ENCODE measurements around the gene CEP68.

CEP68 gene

DNA sequence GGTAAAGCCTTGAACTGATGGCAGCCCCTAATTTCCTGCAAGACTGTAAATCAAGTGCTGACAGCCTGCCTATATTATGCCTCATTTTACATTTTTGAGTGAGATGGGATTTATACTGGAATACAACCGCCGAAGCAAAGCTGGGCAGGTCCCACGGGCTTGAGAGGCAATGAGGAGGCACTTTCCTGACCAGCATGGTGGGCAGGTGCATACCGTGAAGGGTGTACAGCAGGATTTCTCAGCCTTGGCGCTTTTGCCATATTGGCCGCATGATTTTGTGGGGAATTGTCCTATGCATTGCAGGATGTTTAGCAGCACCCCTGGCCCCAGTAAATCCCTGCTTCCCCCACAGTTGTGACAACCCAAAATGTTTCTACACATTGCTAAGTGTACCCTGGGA lies 22.8 kb downstream of the CEP68 start:
- Histone ChIP-seq H3K4me1 (ENCODE audit: control insufficient read depth in 2 of 2, insufficient read depth in 2 of 2, low read length in 2 of 2) (peaks cover 13 to 15% of the 10 kb centered on the region in 2 donors), H3K36me3 (ENCODE audit: control insufficient read depth in 2 of 2, insufficient read depth in 2 of 2, low read length in 2 of 2) (peaks cover 41 to 52% of the 10 kb centered on the region in 2 donors), H3K9me3 (ENCODE audit: control insufficient read depth in 2 of 2, low read length in 2 of 2) (no peaks in the 10 kb centered on the region), H3K27me3 (ENCODE audit: control insufficient read depth in 2 of 2, insufficient read depth in 2 of 2, low read length in 2 of 2) (no peaks in the 10 kb centered on the region), H3K9ac (ENCODE audit: low read depth in 1 of 2, low read length in 2 of 2) (no peak overlapping the region), H3K27ac (ENCODE audit: low read depth in 2 of 2, low read length in 2 of 2) (no peak overlapping the region), H3K4me3 (ENCODE audit: low read length in 2 of 2) (no peak overlapping the region)

DNA sequence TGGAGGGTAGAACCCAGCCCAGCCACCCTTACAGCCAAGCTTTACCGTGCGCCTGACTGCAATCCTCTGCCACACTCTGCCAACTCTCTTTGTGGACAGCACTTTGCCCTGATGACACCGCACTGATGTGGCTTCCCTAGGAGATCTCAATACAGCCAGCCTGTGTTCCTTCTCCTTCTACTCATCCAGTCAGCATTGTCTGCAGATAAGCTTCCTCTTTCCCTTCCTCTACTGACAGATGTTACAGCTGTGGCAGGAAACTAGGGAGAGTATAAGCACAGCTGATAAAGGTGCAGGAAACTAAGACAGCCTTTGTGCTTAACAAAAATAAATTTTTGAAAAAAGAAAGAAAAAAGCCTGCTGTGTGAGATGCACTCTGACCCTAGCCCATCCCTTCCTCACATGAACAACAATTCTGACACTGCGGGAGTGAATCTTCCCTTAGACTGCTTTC lies 25.0 kb downstream of the CEP68 start:
- H3K9me3 ChIP-seq (ENCODE audit: control insufficient read depth in 2 of 2, low read length in 2 of 2) = no peaks in the 10 kb centered on the region
- no peak overlapping the region for H3K9ac ChIP-seq (ENCODE audit: low read depth in 1 of 2, low read length in 2 of 2)
- no peak overlapping the region for H3K27ac ChIP-seq (ENCODE audit: low read depth in 2 of 2, low read length in 2 of 2)
- H3K4me3 ChIP-seq (ENCODE audit: low read length in 2 of 2) = no peak overlapping the region
- H3K27me3 ChIP-seq (ENCODE audit: control insufficient read depth in 2 of 2, insufficient read depth in 2 of 2, low read length in 2 of 2) = no peaks in the 10 kb centered on the region
- H3K4me1 ChIP-seq (ENCODE audit: control insufficient read depth in 2 of 2, insufficient read depth in 2 of 2, low read length in 2 of 2) = peaks cover 5 to 8% of the 10 kb centered on the region in 2 donors
- peaks cover 55 to 68% of the 10 kb centered on the region in 2 donors for H3K36me3 ChIP-seq (ENCODE audit: control insufficient read depth in 2 of 2, insufficient read depth in 2 of 2, low read length in 2 of 2)

DNA sequence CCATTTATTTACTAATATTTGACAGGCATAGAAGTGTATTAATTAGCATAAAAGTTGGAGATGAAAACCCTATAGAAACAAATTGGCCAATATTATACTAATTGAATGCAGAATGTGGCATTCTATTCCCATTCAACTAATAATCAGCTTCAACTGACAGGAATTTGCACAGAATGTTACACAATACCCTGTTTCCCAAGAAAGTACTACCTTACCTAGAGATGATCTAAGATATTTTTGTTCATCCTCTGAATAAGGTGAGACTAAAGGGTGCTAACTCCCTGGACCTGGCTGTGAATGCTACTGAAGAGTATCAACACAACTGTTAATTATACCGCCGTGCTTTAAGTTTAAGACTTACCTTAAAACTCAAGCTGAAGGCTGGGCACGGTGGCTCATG lies 28.9 kb downstream of the CEP68 start:
- Histone ChIP-seq H3K4me1 (ENCODE audit: control insufficient read depth in 2 of 2, insufficient read depth in 2 of 2, low read length in 2 of 2) (no peaks in the 10 kb centered on the region), H3K9me3 (ENCODE audit: control insufficient read depth in 2 of 2, low read length in 2 of 2) (no peaks in the 10 kb centered on the region)

DNA sequence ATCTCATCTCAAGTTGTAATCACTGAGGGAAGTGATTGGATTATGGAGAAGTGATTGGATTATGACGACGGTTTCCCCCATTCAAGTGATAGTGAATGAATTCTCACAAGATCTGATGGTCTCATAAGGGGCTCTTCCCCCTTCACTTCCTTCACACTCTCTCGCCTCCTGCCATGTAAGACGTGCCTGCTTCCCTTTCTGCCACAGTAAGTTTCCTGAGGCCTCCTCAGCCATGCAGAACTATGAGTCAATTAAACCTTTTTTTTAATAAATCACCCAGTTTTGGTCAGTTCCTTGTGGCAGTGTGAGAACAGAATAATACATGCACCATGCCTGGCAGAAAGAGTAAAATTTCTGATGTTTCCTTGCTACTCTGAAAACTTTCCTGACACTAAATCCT lies 36.6 kb downstream of the CEP68 start:
- H3K27me3 ChIP-seq (ENCODE audit: control insufficient read depth in 2 of 2, insufficient read depth in 2 of 2, low read length in 2 of 2) = no peaks in the 10 kb centered on the region
- H3K9me3 ChIP-seq (ENCODE audit: control insufficient read depth in 2 of 2, low read length in 2 of 2) = no peaks in the 10 kb centered on the region
- H3K27ac ChIP-seq (ENCODE audit: low read depth in 2 of 2, low read length in 2 of 2) = no peak overlapping the region
- H3K9ac ChIP-seq (ENCODE audit: low read depth in 1 of 2, low read length in 2 of 2) = no peak overlapping the region
- H3K4me1 ChIP-seq (ENCODE audit: control insufficient read depth in 2 of 2, insufficient read depth in 2 of 2, low read length in 2 of 2) = peaks cover 0 to 12% of the 10 kb centered on the region in 2 donors
- no peak overlapping the region for H3K4me3 ChIP-seq (ENCODE audit: low read length in 2 of 2)
- peaks cover 39 to 50% of the 10 kb centered on the region in 2 donors for H3K36me3 ChIP-seq (ENCODE audit: control insufficient read depth in 2 of 2, insufficient read depth in 2 of 2, low read length in 2 of 2)

More for the DNA sequence above, 28.9 kb downstream of the CEP68 start:
- Histone ChIP-seq H3K27ac (ENCODE audit: low read depth in 2 of 2, low read length in 2 of 2) (no peak overlapping the region), H3K9ac (ENCODE audit: low read depth in 1 of 2, low read length in 2 of 2) (no peak overlapping the region), H3K4me3 (ENCODE audit: low read length in 2 of 2) (no peak overlapping the region), H3K36me3 (ENCODE audit: control insufficient read depth in 2 of 2, insufficient read depth in 2 of 2, low read length in 2 of 2) (peaks cover 67 to 70% of the 10 kb centered on the region in 2 donors), H3K27me3 (ENCODE audit: control insufficient read depth in 2 of 2, insufficient read depth in 2 of 2, low read length in 2 of 2) (no peaks in the 10 kb centered on the region)

DNA sequence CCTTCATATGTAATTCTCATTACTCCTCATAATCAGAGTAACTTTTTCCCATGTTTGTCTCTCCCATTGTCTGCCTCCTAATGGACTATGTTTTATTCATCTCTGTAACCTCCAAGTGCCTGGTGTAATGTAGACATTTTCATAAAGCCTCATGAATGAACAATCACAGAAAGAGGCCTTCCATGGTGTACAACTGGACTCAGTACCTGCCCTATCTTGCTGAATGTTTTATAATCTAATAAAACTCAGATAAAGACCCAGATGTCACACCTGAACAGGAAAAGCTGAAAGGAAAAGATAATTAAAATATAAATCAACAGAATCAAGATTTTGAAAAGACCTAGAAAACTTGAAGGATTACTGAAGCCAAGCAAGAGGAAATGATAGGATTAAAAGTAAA lies 37.0 kb downstream of the CEP68 start:
- Histone ChIP-seq H3K9me3 (ENCODE audit: control insufficient read depth in 2 of 2, low read length in 2 of 2) (no peaks in the 10 kb centered on the region), H3K27me3 (ENCODE audit: control insufficient read depth in 2 of 2, insufficient read depth in 2 of 2, low read length in 2 of 2) (no peaks in the 10 kb centered on the region), H3K4me1 (ENCODE audit: control insufficient read depth in 2 of 2, insufficient read depth in 2 of 2, low read length in 2 of 2) (peaks cover 0 to 12% of the 10 kb centered on the region in 2 donors), H3K36me3 (ENCODE audit: control insufficient read depth in 2 of 2, insufficient read depth in 2 of 2, low read length in 2 of 2) (peaks cover 35 to 49% of the 10 kb centered on the region in 2 donors), H3K27ac (ENCODE audit: low read depth in 2 of 2, low read length in 2 of 2) (no peak overlapping the region), H3K9ac (ENCODE audit: low read depth in 1 of 2, low read length in 2 of 2) (no peak overlapping the region), H3K4me3 (ENCODE audit: low read length in 2 of 2) (no peak overlapping the region)

DNA sequence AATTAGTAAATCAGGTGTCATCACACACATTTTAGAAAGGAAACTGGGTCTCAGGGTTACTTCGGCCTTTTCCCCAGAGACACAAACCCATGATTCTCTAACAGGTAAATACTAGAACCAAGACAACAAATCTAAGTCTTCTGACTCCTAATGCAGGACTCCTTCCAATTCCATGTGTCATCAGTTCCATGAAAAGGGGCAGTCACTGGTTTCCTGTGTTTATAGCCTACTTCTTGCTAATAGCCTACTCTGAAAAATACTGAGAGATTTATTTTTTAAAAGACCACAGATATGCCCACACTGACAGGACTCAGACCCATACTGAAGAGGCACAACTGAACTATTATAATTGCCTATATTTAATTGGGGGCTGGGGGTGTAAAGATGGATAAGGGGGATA lies 40.7 kb downstream of the CEP68 start:
- Histone ChIP-seq H3K27ac (ENCODE audit: low read depth in 2 of 2, low read length in 2 of 2) (no peak overlapping the region), H3K4me1 (ENCODE audit: control insufficient read depth in 2 of 2, insufficient read depth in 2 of 2, low read length in 2 of 2) (peaks cover 0 to 12% of the 10 kb centered on the region in 2 donors), H3K9me3 (ENCODE audit: control insufficient read depth in 2 of 2, low read length in 2 of 2) (no peaks in the 10 kb centered on the region), H3K36me3 (ENCODE audit: control insufficient read depth in 2 of 2, insufficient read depth in 2 of 2, low read length in 2 of 2) (peaks cover 27 to 33% of the 10 kb centered on the region in 2 donors), H3K9ac (ENCODE audit: low read depth in 1 of 2, low read length in 2 of 2) (no peak overlapping the region), H3K27me3 (ENCODE audit: control insufficient read depth in 2 of 2, insufficient read depth in 2 of 2, low read length in 2 of 2) (no peaks in the 10 kb centered on the region), H3K4me3 (ENCODE audit: low read length in 2 of 2) (no peak overlapping the region)

DNA sequence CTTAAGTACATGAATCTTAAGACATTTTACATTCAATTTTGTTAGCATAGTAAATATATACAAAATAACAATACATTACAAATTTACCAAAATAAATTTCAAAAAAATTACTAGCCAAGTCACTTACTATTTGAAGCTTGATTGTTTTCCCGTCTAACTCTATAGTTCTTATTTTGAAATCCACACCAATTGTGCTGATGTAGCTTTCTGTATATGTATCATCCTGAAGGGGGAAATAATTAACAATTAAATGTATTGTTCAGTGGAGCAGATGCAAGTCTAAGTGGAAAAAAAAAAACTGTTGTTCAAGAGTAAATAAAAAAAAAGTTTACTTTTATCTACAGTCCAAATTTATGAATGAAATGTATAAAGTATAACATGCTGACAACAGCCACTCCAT lies 41.6 kb downstream of the CEP68 start:
- Histone ChIP-seq H3K4me1 (ENCODE audit: control insufficient read depth in 2 of 2, insufficient read depth in 2 of 2, low read length in 2 of 2) (peaks cover 0 to 8% of the 10 kb centered on the region in 2 donors), H3K9me3 (ENCODE audit: control insufficient read depth in 2 of 2, low read length in 2 of 2) (no peaks in the 10 kb centered on the region), H3K27ac (ENCODE audit: low read depth in 2 of 2, low read length in 2 of 2) (no peak overlapping the region), H3K4me3 (ENCODE audit: low read length in 2 of 2) (no peak overlapping the region), H3K36me3 (ENCODE audit: control insufficient read depth in 2 of 2, insufficient read depth in 2 of 2, low read length in 2 of 2) (peaks cover 29 to 33% of the 10 kb centered on the region in 2 donors), H3K27me3 (ENCODE audit: control insufficient read depth in 2 of 2, insufficient read depth in 2 of 2, low read length in 2 of 2) (no peaks in the 10 kb centered on the region), H3K9ac (ENCODE audit: low read depth in 1 of 2, low read length in 2 of 2) (no peak overlapping the region)

DNA sequence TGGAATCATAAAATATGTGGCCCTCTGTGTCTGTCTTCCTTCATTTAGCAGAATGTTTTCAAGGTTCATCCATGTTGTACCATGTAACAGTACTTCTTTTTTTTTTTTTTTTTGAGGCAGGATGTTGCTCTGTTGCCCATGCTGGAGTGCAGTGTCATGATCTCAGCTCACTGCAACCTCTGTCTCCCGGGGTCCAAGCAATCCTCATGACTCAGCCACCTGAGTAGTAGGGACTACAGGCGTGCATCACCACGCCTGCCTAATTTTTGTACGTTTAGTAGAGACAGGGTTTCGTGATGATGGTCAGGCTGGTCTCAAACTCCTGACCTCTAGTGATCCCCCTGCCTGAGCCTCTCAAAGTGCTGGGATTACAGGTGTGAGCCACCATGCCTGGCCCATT lies 42.5 kb downstream of the CEP68 start:
- peaks cover 32 to 40% of the 10 kb centered on the region in 2 donors for H3K36me3 ChIP-seq (ENCODE audit: control insufficient read depth in 2 of 2, insufficient read depth in 2 of 2, low read length in 2 of 2)
- no peak overlapping the region for H3K4me3 ChIP-seq (ENCODE audit: low read length in 2 of 2)
- no peaks in the 10 kb centered on the region for H3K27me3 ChIP-seq (ENCODE audit: control insufficient read depth in 2 of 2, insufficient read depth in 2 of 2, low read length in 2 of 2)
- H3K4me1 ChIP-seq (ENCODE audit: control insufficient read depth in 2 of 2, insufficient read depth in 2 of 2, low read length in 2 of 2) = peaks cover 0 to 3% of the 10 kb centered on the region in 2 donors
- no peak overlapping the region for H3K27ac ChIP-seq (ENCODE audit: low read depth in 2 of 2, low read length in 2 of 2)
- H3K9ac ChIP-seq (ENCODE audit: low read depth in 1 of 2, low read length in 2 of 2) = no peak overlapping the region
- H3K9me3 ChIP-seq (ENCODE audit: control insufficient read depth in 2 of 2, low read length in 2 of 2) = no peaks in the 10 kb centered on the region

DNA sequence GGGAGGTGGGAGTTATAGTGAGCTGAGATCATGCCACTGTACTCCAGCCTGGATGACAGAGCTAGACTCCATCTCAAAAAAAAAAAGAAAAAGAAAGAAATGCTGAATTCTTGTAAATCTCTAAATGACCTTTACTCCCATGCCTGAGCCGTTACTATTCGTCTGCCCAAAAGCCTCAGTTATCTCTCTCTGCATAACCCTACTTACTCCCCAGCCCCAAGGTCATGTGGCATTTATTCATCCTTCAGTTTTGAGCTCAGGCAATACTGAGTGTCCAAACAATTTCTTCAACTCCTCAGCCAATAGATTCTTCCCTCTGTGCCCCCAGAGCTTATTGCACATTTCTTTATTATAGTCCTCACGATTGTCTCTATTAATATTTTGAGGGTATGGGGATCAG lies 44.9 kb downstream of the CEP68 start:
- peaks cover 31 to 35% of the 10 kb centered on the region in 2 donors for H3K36me3 ChIP-seq (ENCODE audit: control insufficient read depth in 2 of 2, insufficient read depth in 2 of 2, low read length in 2 of 2)
- no peak overlapping the region for H3K9ac ChIP-seq (ENCODE audit: low read depth in 1 of 2, low read length in 2 of 2)
- H3K27me3 ChIP-seq (ENCODE audit: control insufficient read depth in 2 of 2, insufficient read depth in 2 of 2, low read length in 2 of 2) = no peaks in the 10 kb centered on the region
- H3K4me1 ChIP-seq (ENCODE audit: control insufficient read depth in 2 of 2, insufficient read depth in 2 of 2, low read length in 2 of 2) = no peaks in the 10 kb centered on the region
- H3K4me3 ChIP-seq (ENCODE audit: low read length in 2 of 2) = no peak overlapping the region
- no peaks in the 10 kb centered on the region for H3K9me3 ChIP-seq (ENCODE audit: control insufficient read depth in 2 of 2, low read length in 2 of 2)
- no peak overlapping the region for H3K27ac ChIP-seq (ENCODE audit: low read depth in 2 of 2, low read length in 2 of 2)

DNA sequence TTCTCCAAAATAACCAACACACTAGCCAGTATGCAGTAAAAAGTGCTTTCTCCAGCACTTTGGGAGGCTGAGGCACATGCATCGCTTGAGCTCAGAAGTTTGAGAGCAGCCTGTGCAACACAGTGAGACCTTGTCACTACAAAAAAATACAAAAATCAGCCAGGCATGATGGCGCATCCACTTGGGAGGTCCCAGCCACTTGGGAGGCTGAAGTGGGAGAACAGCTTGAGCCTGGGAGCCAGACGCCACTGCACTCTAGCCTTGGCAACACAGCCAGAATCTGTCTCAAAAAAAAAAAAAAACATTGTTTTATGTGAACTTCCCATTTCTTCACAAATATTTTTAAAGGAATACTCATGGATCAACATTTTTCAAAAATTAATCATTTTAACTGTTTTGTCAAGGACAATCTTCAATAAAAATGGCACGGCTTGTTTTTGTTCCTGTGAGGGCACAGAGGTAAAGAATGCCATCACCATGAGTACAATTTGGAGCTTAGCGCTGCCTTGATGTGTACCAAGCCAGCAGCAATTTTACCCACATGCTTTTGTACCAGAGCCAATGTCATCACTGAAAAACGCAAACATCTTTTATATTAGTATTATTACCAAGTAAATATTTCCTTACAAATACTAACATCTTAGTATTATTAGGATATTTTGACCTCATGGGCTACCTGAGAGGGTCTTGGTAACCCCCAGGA lies 46.9 kb downstream of the CEP68 start:
- H3K27ac ChIP-seq (ENCODE audit: low read depth in 2 of 2, low read length in 2 of 2) = no peak overlapping the region

More for the DNA sequence above, 46.9 kb downstream of the CEP68 start:
- Histone ChIP-seq H3K4me3 (ENCODE audit: low read length in 2 of 2) (no peak overlapping the region), H3K4me1 (ENCODE audit: control insufficient read depth in 2 of 2, insufficient read depth in 2 of 2, low read length in 2 of 2) (no peaks in the 10 kb centered on the region), H3K36me3 (ENCODE audit: control insufficient read depth in 2 of 2, insufficient read depth in 2 of 2, low read length in 2 of 2) (peaks cover 16 to 28% of the 10 kb centered on the region in 2 donors), H3K9ac (ENCODE audit: low read depth in 1 of 2, low read length in 2 of 2) (no peak overlapping the region), H3K27me3 (ENCODE audit: control insufficient read depth in 2 of 2, insufficient read depth in 2 of 2, low read length in 2 of 2) (no peaks in the 10 kb centered on the region), H3K9me3 (ENCODE audit: control insufficient read depth in 2 of 2, low read length in 2 of 2) (no peaks in the 10 kb centered on the region)
